Skeletal muscle satellite cell (primary cell): ENCODE measurements around the gene RCAN2.

Experiments used
- H3K27me3 ChIP-seq: 2 replicates; pipeline ENCODE4 v1.7.0; 2013; ENCODE audit warnings: low read length; ENCODE audit not compliant: control insufficient read depth, insufficient read depth
- H3K36me3 ChIP-seq: 2 replicates; pipeline ENCODE4 v1.7.0; 2013; ENCODE audit warnings: mild to moderate bottlenecking, control low read depth, low read length; ENCODE audit not compliant: insufficient read depth
- H3K4me1 ChIP-seq: 2 replicates; pipeline ENCODE4 v1.7.0; 2013; ENCODE audit warnings: low read length; ENCODE audit not compliant: control insufficient read depth, insufficient read depth
- H3K4me2 ChIP-seq: 2 replicates; pipeline ENCODE4 v1.7.0; 2013; ENCODE audit warnings: mild to moderate bottlenecking, low read length
- H3K4me3 ChIP-seq: 2 replicates; pipeline ENCODE4 v1.7.0; 2013; ENCODE audit warnings: low read length
- H3K9ac ChIP-seq: 2 replicates; pipeline ENCODE4 v1.7.0; 2013; ENCODE audit warnings: mild to moderate bottlenecking, low read depth, low read length, moderate library complexity
- H3K9me3 ChIP-seq: replicated peaks from 2 replicates; pipeline ENCODE4 v1.7.0; 2013; ENCODE audit warnings: mild to moderate bottlenecking, control low read depth, low read length

Gene RCAN2

GRCh38 chr6:46258249-46258648, 233.0 kb downstream of the RCAN2 start:
- no peak overlapping the region for H3K9ac ChIP-seq
- no peak overlapping the region for H3K4me2 ChIP-seq
- no peak overlapping the region for H3K4me3 ChIP-seq
- peaks cover 5% of the 10 kb centered on the region for H3K4me1 ChIP-seq
- no peaks in the 10 kb centered on the region for H3K9me3 ChIP-seq
- no peaks in the 10 kb centered on the region for H3K36me3 ChIP-seq
- no peaks in the 10 kb centered on the region for H3K27me3 ChIP-seq

DNA sequence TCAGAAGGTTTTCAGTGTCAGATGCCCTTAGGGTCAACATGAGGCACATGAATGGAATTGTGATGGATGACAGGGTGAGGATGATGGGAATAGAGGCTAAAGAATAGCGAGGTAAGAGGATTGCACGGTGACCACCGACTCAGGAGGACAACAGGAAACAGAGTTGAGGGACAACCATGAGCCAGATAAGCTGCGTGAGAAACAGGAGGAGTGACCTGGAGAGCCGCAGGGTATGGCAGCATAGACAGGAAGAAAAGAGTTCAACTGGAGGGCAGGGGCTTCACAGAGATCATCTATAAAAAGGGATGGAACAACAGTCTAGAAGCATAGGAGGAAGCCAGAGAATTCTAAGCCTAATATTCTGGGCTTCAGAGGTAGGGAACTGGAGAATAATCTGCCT, 235.7 kb downstream of the RCAN2 start:
- Histone ChIP-seq H3K4me1 (no peaks in the 10 kb centered on the region), H3K9ac (no peak overlapping the region), H3K4me2 (no peak overlapping the region), H3K4me3 (no peak overlapping the region), H3K27me3 (no peaks in the 10 kb centered on the region), H3K9me3 (no peaks in the 10 kb centered on the region), H3K36me3 (no peaks in the 10 kb centered on the region)

- no peaks in the 10 kb centered on the region for H3K9me3 ChIP-seq
- H3K9ac ChIP-seq = no peak overlapping the region
- no peaks in the 10 kb centered on the region for H3K36me3 ChIP-seq
- H3K4me1 ChIP-seq = no peaks in the 10 kb centered on the region
- H3K4me2 ChIP-seq = no peak overlapping the region
- no peaks in the 10 kb centered on the region for H3K27me3 ChIP-seq
- no peak overlapping the region for H3K4me3 ChIP-seq
Observed at GRCh38 chr6:46254946-46255345, 236.3 kb downstream of the RCAN2 start.

- no peaks in the 10 kb centered on the region for H3K9me3 ChIP-seq
- no peaks in the 10 kb centered on the region for H3K4me1 ChIP-seq
- no peak overlapping the region for H3K4me3 ChIP-seq
- H3K36me3 ChIP-seq = no peaks in the 10 kb centered on the region
- H3K9ac ChIP-seq = no peak overlapping the region
- no peak overlapping the region for H3K4me2 ChIP-seq
- H3K27me3 ChIP-seq = no peaks in the 10 kb centered on the region
Observed at GRCh38 chr6:46254331-46254730, 236.9 kb downstream of the RCAN2 start.

- H3K4me2 ChIP-seq = no peak overlapping the region
- no peaks in the 10 kb centered on the region for H3K27me3 ChIP-seq
- no peak overlapping the region for H3K9ac ChIP-seq
- H3K9me3 ChIP-seq = no peaks in the 10 kb centered on the region
- no peaks in the 10 kb centered on the region for H3K4me1 ChIP-seq
- no peak overlapping the region for H3K4me3 ChIP-seq
- no peaks in the 10 kb centered on the region for H3K36me3 ChIP-seq
Observed at GRCh38 chr6:46251583-46252339, 239.5 kb downstream of the RCAN2 start.

DNA sequence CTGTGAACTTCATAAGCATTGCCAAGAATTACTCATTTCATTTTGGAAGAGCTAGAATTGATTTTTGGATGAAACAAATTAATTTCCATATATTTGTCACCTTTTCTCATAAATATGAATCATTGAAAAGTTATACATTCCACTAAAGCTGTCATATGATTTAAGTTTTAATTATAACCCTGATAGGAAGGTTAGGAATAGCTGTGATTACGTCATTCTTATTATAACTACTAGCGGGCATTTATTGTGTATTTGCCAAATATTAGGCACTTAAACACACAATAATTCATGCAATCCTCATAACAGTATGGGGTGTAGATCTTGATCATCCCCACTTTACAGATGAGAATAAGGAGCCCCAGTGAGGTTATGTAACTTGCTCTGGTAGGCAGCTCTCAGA, 243.1 kb downstream of the RCAN2 start:
- Histone ChIP-seq H3K4me3 (no peak overlapping the region), H3K9ac (no peak overlapping the region), H3K4me1 (peaks cover 4% of the 10 kb centered on the region), H3K36me3 (no peaks in the 10 kb centered on the region), H3K4me2 (no peak overlapping the region), H3K9me3 (no peaks in the 10 kb centered on the region), H3K27me3 (no peaks in the 10 kb centered on the region)

- no peak overlapping the region for H3K4me3 ChIP-seq
- no peaks in the 10 kb centered on the region for H3K36me3 ChIP-seq
- H3K27me3 ChIP-seq = no peaks in the 10 kb centered on the region
- H3K9me3 ChIP-seq = no peaks in the 10 kb centered on the region
- no peak overlapping the region for H3K4me2 ChIP-seq
- H3K4me1 ChIP-seq = peaks cover 4% of the 10 kb centered on the region
- no peak overlapping the region for H3K9ac ChIP-seq
Observed at GRCh38 chr6:46246727-46247126, 244.5 kb downstream of the RCAN2 start.

DNA sequence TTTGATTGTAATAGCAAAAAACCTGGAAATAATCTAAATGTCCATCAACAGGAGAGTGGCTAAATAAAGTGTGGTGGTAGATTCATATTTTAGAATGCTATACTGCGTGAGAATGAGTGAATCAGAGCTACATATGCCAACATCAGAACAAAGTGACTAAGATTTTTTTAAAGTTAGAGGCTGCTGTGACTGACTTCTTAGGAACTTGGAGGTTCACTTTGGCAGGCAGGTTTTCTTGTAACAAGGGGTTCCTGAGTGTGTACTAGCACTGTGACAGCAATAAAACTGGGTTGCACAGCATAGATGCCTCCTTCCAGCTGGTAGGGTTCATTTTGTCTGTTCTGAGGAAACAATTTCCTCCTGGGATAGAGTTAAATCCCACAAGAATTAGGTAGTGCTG, 245.2 kb downstream of the RCAN2 start:
- Histone ChIP-seq H3K9ac (no peak overlapping the region), H3K4me2 (no peak overlapping the region), H3K9me3 (no peaks in the 10 kb centered on the region), H3K36me3 (no peaks in the 10 kb centered on the region), H3K4me1 (peaks cover 4% of the 10 kb centered on the region), H3K4me3 (no peak overlapping the region), H3K27me3 (no peaks in the 10 kb centered on the region)

DNA sequence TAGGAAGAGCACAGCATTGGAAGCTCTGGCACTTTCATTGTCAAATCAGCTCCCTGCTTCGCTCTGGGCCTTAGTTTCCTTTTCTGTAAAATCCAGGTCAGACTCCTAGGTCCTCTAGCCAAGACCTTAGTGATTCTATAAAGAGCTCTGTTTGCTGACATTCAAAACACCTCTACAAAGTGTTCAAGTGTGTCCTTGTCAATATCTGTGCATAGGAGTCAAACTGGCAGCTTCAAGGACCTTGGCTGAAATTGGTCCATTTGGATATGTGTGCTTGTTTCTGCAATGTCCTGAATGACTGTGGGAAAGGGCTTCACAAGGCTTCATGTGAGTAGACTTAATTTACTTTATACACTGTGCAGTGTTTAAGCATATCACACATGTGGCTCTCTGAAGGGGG, 246.6 kb downstream of the RCAN2 start:
- Histone ChIP-seq H3K27me3 (no peaks in the 10 kb centered on the region), H3K4me3 (no peak overlapping the region), H3K9ac (no peak overlapping the region), H3K4me1 (peaks cover 4% of the 10 kb centered on the region), H3K9me3 (no peaks in the 10 kb centered on the region), H3K36me3 (no peaks in the 10 kb centered on the region), H3K4me2 (no peak overlapping the region)

GRCh38 chr6:46243754-46244153, 247.5 kb downstream of the RCAN2 start:
- Histone ChIP-seq H3K36me3 (no peaks in the 10 kb centered on the region), H3K4me3 (no peak overlapping the region), H3K9ac (no peak overlapping the region), H3K4me2 (no peak overlapping the region), H3K4me1 (peaks cover 4% of the 10 kb centered on the region), H3K27me3 (no peaks in the 10 kb centered on the region), H3K9me3 (no peaks in the 10 kb centered on the region)

GRCh38 chr6:46242921-46243320, 248.3 kb downstream of the RCAN2 start:
- H3K4me2 ChIP-seq = no peak overlapping the region
- no peaks in the 10 kb centered on the region for H3K9me3 ChIP-seq
- no peaks in the 10 kb centered on the region for H3K27me3 ChIP-seq
- no peak overlapping the region for H3K4me3 ChIP-seq
- H3K9ac ChIP-seq = no peak overlapping the region
- H3K36me3 ChIP-seq = no peaks in the 10 kb centered on the region
- peaks cover 4% of the 10 kb centered on the region for H3K4me1 ChIP-seq

DNA sequence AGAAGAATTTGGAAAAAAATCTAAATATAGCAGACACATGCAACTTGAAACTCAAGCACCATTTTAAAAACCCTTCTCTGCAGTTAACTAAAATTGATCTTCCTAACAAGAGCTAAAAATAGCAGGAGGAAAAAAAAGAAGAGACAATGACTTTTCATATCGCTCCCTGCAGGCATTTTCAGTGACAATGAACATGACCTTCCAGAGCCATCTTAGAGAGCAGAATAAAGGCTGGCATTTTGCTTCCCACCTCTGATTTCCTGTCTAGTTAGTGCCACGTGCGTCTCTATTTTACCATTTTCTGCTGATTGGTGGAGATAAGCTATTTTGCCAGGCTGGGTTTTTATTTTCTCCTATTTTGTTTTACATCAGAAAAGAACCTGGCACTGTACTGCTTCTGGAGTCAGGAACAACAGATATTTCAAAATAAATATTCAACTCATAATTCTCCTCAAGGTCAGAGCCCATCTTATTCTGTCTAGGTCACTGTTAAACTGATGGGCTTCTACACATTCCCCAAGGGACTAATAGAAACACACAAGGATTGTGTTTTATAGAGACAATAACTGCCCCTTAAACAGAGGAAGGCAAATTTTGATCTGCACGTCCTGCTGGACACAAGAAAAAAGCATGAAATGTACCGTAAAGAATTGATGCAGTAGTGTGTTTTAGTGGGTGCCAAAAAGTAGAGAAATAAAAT, 250.2 kb downstream of the RCAN2 start:
- Histone ChIP-seq H3K9ac (no peak overlapping the region), H3K27me3 (no peaks in the 10 kb centered on the region), H3K36me3 (no peaks in the 10 kb centered on the region), H3K4me2 (no peak overlapping the region), H3K4me1 (no peaks in the 10 kb centered on the region), H3K9me3 (no peaks in the 10 kb centered on the region), H3K4me3 (no peak overlapping the region)
